Hepatocyte (in vitro differentiated cells): ENCODE results near the gene BACE1. TPM values are rescaled to one million over a fixed set of nuclear protein-coding genes. Genes with fewer than 3 reads are reported as not detected.
"Not testable (repeated sequence)": the region's sequence is repeated elsewhere in the genome, so short reads cannot be mapped to it uniquely, and the experiment has no call there.

Experiments used
- DNase-seq: peaks from one replicate; pipeline ENCODE4 v3.0.0-alpha.2; 2016; ENCODE audit warnings: low spot score
- H2AFZ ChIP-seq: fragments of 200-600 bp; sonication (generic); 2 replicates; pipeline ENCODE4 v1.6.0; 2016; ENCODE audit warnings: antibody characterized with exemption, mild to moderate bottlenecking
- H3K27ac ChIP-seq: fragments of 200-600 bp; sonication (generic); 2 replicates; pipeline ENCODE4 v1.5.1; 2016; ENCODE audit warnings: mild to moderate bottlenecking
- H3K27me3 ChIP-seq: fragments of 200-600 bp; sonication (generic); 2 replicates; pipeline ENCODE4 v1.6.1; 2016
- H3K36me3 ChIP-seq: fragments of 200-600 bp; sonication (generic); replicated peaks from 2 replicates; pipeline ENCODE4 v1.5.1; 2016; ENCODE audit warnings: low read depth; ENCODE audit not compliant: insufficient read depth
- H3K4me1 ChIP-seq: fragments of 200-600 bp; sonication (generic); 2 replicates; pipeline ENCODE4 v1.5.1; 2016; ENCODE audit warnings: mild to moderate bottlenecking, moderate library complexity; ENCODE audit not compliant: insufficient read depth
- H3K4me2 ChIP-seq: fragments of 200-600 bp; sonication (generic); 2 replicates; pipeline ENCODE4 v1.6.0; 2016
- H3K4me3 ChIP-seq: fragments of 200-600 bp; sonication (generic); 2 replicates; pipeline ENCODE4 v1.5.1; 2016; ENCODE audit warnings: mild to moderate bottlenecking
- H3K79me2 ChIP-seq: fragments of 200-600 bp; sonication (generic); 2 replicates; pipeline ENCODE4 v1.6.0; 2017; ENCODE audit warnings: mild to moderate bottlenecking
- H3K9me2 ChIP-seq: fragments of 200-600 bp; sonication (generic); replicated peaks from 2 replicates; pipeline ENCODE4 v1.6.0; 2017; ENCODE audit warnings: mild to moderate bottlenecking; ENCODE audit not compliant: insufficient read depth
- H3K9me3 ChIP-seq: fragments of 200-600 bp; sonication (generic); 2 replicates; pipeline ENCODE4 v1.5.1; 2016; ENCODE audit warnings: low read depth, mild to moderate bottlenecking
- H4K20me1 ChIP-seq: fragments of 200-600 bp; sonication (generic); 2 replicates; pipeline ENCODE4 v1.6.0; 2016; ENCODE audit warnings: mild to moderate bottlenecking; ENCODE audit not compliant: insufficient read depth, poor library complexity, severe bottlenecking
- EZH2 ChIP-seq: fragments of 200-600 bp; sonication (generic); IDR thresholded peaks from 2 replicates; pipeline ENCODE4 v1.6.1; 2016; ENCODE audit warnings: antibody characterized with exemption, mild to moderate bottlenecking, borderline replicate concordance
- EZH2phosphoT487 ChIP-seq: fragments of 200-600 bp; sonication (generic); IDR thresholded peaks from one replicate; pipeline ENCODE4 v1.6.1; 2018; ENCODE audit warnings: antibody characterized with exemption, mild to moderate bottlenecking, low read depth, moderate library complexity; ENCODE audit not compliant: unreplicated experiment, severe bottlenecking
- WGBS: methylation state at CpG from one replicate; pipeline ENCODE4 v1.1.6; 2016; ENCODE audit warnings: low lambda C conversion rate; ENCODE audit errors: missing lambda C conversion rate; 5-methylcytosine and 5-hydroxymethylcytosine counted together
- polyA plus RNA-seq: library from polyadenylated mRNA; unstranded; fragments of >200 nt; fragmentation: Nextera tagmentation; extraction: Ambion mirVana; gene quantifications from 2 replicates; pipeline ENCODE4 v1.2.1, GENCODE V29; 2016
- total RNA-seq: library from RNA; depleted of rRNA; stranded (reverse); fragments of >200 nt; gene quantifications from 2 replicates; pipeline ENCODE4 v1.2.3, GENCODE V29; 2014
- TF ChIP-seq, protein P1 (sequence below): fragments of 200-600 bp; sonication (generic); IDR thresholded peaks from 2 replicates; pipeline ENCODE4 v1.5.1; 2016; ENCODE audit warnings: antibody characterized with exemption, mild to moderate bottlenecking; ENCODE audit not compliant: poor library complexity

BACE1 gene
- total and polyA plus RNA-seq, 2 experiments from 2014 or later: 17.5 to 22.6 TPM

DNA sequence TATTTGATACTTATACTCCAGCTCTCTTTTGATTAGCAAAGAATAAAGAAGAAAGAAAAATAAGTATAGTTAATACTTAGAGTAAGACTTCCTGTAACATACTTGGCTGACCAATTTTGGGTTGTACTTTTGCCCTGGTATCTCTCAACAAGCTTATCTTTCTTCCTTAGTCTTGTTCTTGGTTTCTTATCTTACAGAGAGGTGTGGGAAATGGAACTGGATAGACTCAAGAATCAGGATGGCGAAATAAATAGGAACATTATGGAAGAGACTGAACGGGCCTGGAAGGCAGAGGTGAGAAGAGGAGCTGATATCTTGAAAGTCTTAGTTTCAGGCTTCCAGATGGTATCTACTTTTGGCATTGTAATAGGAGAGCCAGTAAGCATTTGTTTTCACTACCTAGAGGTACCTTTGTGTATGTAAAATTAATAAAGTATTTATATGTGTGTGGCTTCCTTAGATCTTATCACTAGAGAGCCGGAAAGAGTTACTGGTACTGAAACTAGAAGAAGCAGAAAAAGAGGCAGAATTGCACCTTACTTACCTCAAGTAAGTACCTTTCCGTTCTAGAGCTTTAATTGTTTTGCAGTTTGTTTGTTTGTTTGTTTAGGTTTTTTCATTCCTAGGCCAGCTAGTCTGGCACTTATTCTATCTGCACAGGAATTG lies 36.2 kb downstream of the BACE1 start:
- no peak overlapping the region for H3K4me3 ChIP-seq
- no peaks in the 10 kb centered on the region for H3K9me2 ChIP-seq
- no peaks in the 10 kb centered on the region for H3K27me3 ChIP-seq
- no peaks in the 10 kb centered on the region for H3K36me3 ChIP-seq
- H3K4me1 ChIP-seq: no peaks in the 10 kb centered on the region
- H3K79me2 ChIP-seq: no peaks in the 10 kb centered on the region
- TF ChIP-seq EZH2phosphoT487: no peak
- TF ChIP-seq, protein P1, sequence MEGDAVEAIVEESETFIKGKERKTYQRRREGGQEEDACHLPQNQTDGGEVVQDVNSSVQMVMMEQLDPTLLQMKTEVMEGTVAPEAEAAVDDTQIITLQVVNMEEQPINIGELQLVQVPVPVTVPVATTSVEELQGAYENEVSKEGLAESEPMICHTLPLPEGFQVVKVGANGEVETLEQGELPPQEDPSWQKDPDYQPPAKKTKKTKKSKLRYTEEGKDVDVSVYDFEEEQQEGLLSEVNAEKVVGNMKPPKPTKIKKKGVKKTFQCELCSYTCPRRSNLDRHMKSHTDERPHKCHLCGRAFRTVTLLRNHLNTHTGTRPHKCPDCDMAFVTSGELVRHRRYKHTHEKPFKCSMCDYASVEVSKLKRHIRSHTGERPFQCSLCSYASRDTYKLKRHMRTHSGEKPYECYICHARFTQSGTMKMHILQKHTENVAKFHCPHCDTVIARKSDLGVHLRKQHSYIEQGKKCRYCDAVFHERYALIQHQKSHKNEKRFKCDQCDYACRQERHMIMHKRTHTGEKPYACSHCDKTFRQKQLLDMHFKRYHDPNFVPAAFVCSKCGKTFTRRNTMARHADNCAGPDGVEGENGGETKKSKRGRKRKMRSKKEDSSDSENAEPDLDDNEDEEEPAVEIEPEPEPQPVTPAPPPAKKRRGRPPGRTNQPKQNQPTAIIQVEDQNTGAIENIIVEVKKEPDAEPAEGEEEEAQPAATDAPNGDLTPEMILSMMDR: no peak
- TF ChIP-seq EZH2: no peak
- no peak overlapping the region for H3K4me2 ChIP-seq
- no peaks in the 10 kb centered on the region for H3K9me3 ChIP-seq
- no peaks in the 10 kb centered on the region for H4K20me1 ChIP-seq
- H3K27ac ChIP-seq: peak overlapping the region; percentile 39
- no peak overlapping the region for H2AFZ ChIP-seq
- DNase-seq: no peak
- 58% methylated on average over 4 of the region's 4 CpGs for WGBS

DNA sequence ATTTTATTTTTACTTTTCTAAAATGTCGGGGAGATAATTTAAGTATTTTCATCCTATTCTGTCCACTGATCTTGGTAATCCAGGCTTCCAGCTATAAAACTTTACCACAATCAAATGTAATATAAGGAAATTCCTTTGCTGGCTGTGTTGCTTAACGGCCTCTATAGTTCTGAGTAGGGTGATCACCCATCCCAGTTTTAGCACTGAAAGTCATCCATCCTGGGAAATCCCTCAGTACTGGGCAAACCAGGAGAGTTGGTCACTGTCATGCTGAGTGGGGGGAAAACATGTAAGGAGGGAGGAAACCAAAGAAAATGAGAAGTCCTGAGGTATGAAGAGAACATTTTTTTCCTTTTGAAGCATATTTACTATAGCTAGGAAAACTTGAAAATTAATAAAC lies 37.7 kb downstream of the BACE1 start:
- no peak overlapping the region for H3K4me3 ChIP-seq
- no peaks in the 10 kb centered on the region for H4K20me1 ChIP-seq
- no peak overlapping the region for H3K27ac ChIP-seq
- H2AFZ ChIP-seq: no peak overlapping the region
- H3K79me2 ChIP-seq: no peaks in the 10 kb centered on the region
- 72% methylated on average over 2 of the region's 2 CpGs for WGBS
- H3K9me2 ChIP-seq: no peaks in the 10 kb centered on the region
- no peaks in the 10 kb centered on the region for H3K4me1 ChIP-seq
- TF ChIP-seq EZH2phosphoT487 (no peak), EZH2 (no peak)
- TF ChIP-seq, protein P1: no peak
- H3K9me3 ChIP-seq: no peaks in the 10 kb centered on the region
- DNase-seq: no peak
- no peaks in the 10 kb centered on the region for H3K36me3 ChIP-seq
- no peaks in the 10 kb centered on the region for H3K27me3 ChIP-seq
- H3K4me2 ChIP-seq: no peak overlapping the region

DNA sequence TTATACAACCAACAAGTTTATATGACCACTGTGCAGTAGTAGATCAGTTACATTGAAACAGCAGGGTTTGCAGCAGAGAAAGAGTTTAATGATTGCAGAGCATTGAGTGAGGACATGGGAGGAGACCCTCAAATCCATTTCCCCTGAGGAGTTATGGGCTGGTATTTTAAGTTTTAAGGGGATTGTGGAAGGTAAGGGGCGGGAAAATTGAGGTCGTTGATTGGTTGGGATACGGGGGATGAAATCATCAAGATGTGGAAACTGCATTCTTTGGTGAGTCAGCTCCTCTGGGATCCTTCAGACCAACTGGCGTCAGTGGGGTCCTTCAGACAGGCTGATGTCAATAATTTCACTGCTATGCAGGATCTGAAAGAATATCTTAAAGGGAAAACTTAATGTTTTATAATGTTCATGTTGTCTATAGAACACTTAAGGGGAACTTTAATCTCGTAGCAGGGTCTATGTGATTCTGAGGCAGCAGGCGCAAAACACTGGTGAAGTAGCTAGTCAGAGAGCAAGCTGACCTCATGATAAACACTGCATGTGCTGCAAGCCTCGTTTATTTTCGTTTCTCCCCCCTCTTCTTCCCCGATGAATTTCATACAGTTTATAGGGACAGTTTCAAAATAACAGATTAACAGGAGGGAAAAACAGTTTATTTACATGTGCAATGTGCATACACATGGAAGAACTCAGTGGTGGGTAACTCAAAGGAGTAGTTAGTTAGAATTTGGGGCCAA lies 42.3 kb downstream of the BACE1 start:
- WGBS: 79% methylated on average over 9 of the region's 9 CpGs
- Histone ChIP-seq H3K36me3 (no peaks in the 10 kb centered on the region), H3K9me2 (no peaks in the 10 kb centered on the region), H3K4me3 (no peak overlapping the region), H3K79me2 (no peaks in the 10 kb centered on the region), H3K27ac (peak overlapping the region; percentile 19), H3K9me3 (no peaks in the 10 kb centered on the region), H2AFZ (no peak overlapping the region), H3K27me3 (no peaks in the 10 kb centered on the region), H3K4me1 (no peaks in the 10 kb centered on the region), H4K20me1 (no peaks in the 10 kb centered on the region), H3K4me2 (no peak overlapping the region)
- peak; percentile 29 for DNase-seq
- TF ChIP-seq, protein P1: no peak
- TF ChIP-seq EZH2: no peak
- no peak for TF ChIP-seq EZH2phosphoT487

DNA sequence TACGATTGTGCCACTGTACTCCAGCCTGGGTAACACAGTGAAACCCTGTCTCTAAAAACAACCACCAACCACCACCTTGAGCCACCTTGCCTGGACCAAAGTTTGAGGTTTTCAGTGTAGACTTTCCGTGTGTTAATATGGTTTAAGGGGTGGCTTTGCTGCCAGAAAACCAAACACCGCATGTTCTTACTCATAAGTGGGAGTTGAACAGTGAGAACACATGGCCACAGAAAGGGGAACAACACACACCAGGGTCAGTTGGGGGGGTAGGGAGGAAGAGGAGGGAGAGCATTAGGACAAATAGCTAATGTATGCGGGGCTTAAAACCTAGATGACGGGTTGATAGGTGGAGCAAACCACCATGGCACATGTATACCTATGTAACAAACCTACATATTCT lies 43.9 kb downstream of the BACE1 start:
- not testable (repeated sequence) for H3K79me2 ChIP-seq, H2AFZ ChIP-seq, DNase-seq, H4K20me1 ChIP-seq, H3K4me2 ChIP-seq, H3K4me3 ChIP-seq, H3K4me1 ChIP-seq, H3K9me3 ChIP-seq, H3K27me3 ChIP-seq, H3K36me3 ChIP-seq, H3K27ac ChIP-seq, H3K9me2 ChIP-seq
- WGBS: 99% methylated on average over 5 of the region's 5 CpGs
